Measurements from ENCODE around the gene HRH3.
A peak's percentile ranks its signal among the peaks of the same experiment; 100 is the strongest.

HRH3 gene

GRCh38 chr20:62240020-62240685, 20.1 kb upstream of the HRH3 start:
- no peak for TF ChIP-seq CTCF (IDR thresholded peaks at IDR 0.05; ENCODE audit: low read depth, low read length, missing control alignments)
- DNase-seq (ENCODE audit: extremely low read depth, low read depth): no peak
- no peak overlapping the region for H3K4me3 ChIP-seq (replicated peaks; ENCODE audit: low read depth, low read length)

GRCh38 chr20:62239278-62239879, 19.3 kb upstream of the HRH3 start:
- TF ChIP-seq CTCF (IDR thresholded peaks at IDR 0.05; ENCODE audit: low read depth, low read length, missing control alignments): no peak
- no peak for DNase-seq (ENCODE audit: extremely low read depth, low read depth)

GRCh38 chr20:62238569-62239277, 18.6 kb upstream of the HRH3 start:
- no peak for TF ChIP-seq CTCF (IDR thresholded peaks at IDR 0.05; ENCODE audit: low read depth, low read length, missing control alignments)
- H3K4me3 ChIP-seq (replicated peaks; ENCODE audit: low read depth, low read length): peak overlapping the region; percentile 58
- DNase-seq (ENCODE audit: extremely low read depth, low read depth): no peak

More at GRCh38 chr20:62239278-62239879, 19.3 kb upstream of the HRH3 start:
- H3K4me3 ChIP-seq (replicated peaks; ENCODE audit: low read depth, low read length): peak overlapping the region; percentile 58

GRCh38 chr20:62237801-62238568, 17.9 kb upstream of the HRH3 start, which contains the start of gene OSBPL2:
Gene OSBPL2, plus strand, starts transcription at chr20:62238521. Its CDS starts 17,664 bp downstream, at chr20:62256185.
- peak within 1 kb of the TSS; percentile 58 for H3K4me3 ChIP-seq (replicated peaks; ENCODE audit: low read depth, low read length)
- peak; percentile 84 for DNase-seq (ENCODE audit: extremely low read depth, low read depth)
- TF ChIP-seq CTCF (IDR thresholded peaks at IDR 0.05; ENCODE audit: low read depth, low read length, missing control alignments): no peak

GRCh38 chr20:62237514-62237800, 17.4 kb upstream of the HRH3 start:
- H3K4me3 ChIP-seq (replicated peaks; ENCODE audit: low read depth, low read length): peak overlapping the region; percentile 39
- TF ChIP-seq CTCF (IDR thresholded peaks at IDR 0.05; ENCODE audit: low read depth, low read length, missing control alignments): no peak
- DNase-seq (ENCODE audit: extremely low read depth, low read depth): no peak

GRCh38 chr20:62236766-62237513, 16.9 kb upstream of the HRH3 start:
- no peak for TF ChIP-seq CTCF (IDR thresholded peaks at IDR 0.05; ENCODE audit: low read depth, low read length, missing control alignments)
- no peak for DNase-seq (ENCODE audit: extremely low read depth, low read depth)
- no peak overlapping the region for H3K4me3 ChIP-seq (replicated peaks; ENCODE audit: low read depth, low read length)

All from HFF-Myc (cell line).